ENCODE data around the gene FAM53B. TPM values are rescaled to one million over a fixed set of nuclear protein-coding genes. Genes with fewer than 3 reads are reported as not detected.

FAM53B gene
- total RNA-seq, 1 experiment from 2014 or later: 9.8 TPM

GRCh38 chr10:124601016-124601415, 143.2 kb downstream of the FAM53B start:
- Histone ChIP-seq H3K4me1 (replicated peaks; ENCODE audit: insufficient read depth) (no peaks in the 10 kb centered on the region), H3K36me3 (ENCODE audit: low read depth) (no peaks in the 10 kb centered on the region), H3K27me3 (ENCODE audit: insufficient read depth, low read depth) (no peaks in the 10 kb centered on the region), H3F3A (ENCODE audit: insufficient read depth, low read depth) (no peaks in the 10 kb centered on the region), H4K20me1 (ENCODE audit: insufficient read depth) (no peaks in the 10 kb centered on the region), H3K27ac (no peak overlapping the region), H3K9me3 (ENCODE audit: insufficient read depth, low read depth) (no peaks in the 10 kb centered on the region), H2AFZ (no peak overlapping the region), H3K4me2 (no peak overlapping the region), H3K9me2 (ENCODE audit: insufficient read depth) (no peaks in the 10 kb centered on the region), H3K79me2 (ENCODE audit: low read depth) (no peaks in the 10 kb centered on the region), H3K4me3 (no peak overlapping the region)
- ChIA-PET CTCF (no interaction called here), POLR2A (ENCODE audit: unreplicated experiment) (no interaction called here)
- no peak for TF ChIP-seq EZH2 (IDR thresholded peaks at IDR 0.05; ENCODE audit: low read depth)
- TF ChIP-seq, protein P1, sequence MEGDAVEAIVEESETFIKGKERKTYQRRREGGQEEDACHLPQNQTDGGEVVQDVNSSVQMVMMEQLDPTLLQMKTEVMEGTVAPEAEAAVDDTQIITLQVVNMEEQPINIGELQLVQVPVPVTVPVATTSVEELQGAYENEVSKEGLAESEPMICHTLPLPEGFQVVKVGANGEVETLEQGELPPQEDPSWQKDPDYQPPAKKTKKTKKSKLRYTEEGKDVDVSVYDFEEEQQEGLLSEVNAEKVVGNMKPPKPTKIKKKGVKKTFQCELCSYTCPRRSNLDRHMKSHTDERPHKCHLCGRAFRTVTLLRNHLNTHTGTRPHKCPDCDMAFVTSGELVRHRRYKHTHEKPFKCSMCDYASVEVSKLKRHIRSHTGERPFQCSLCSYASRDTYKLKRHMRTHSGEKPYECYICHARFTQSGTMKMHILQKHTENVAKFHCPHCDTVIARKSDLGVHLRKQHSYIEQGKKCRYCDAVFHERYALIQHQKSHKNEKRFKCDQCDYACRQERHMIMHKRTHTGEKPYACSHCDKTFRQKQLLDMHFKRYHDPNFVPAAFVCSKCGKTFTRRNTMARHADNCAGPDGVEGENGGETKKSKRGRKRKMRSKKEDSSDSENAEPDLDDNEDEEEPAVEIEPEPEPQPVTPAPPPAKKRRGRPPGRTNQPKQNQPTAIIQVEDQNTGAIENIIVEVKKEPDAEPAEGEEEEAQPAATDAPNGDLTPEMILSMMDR (conservative IDR thresholded peaks at IDR 0.05): no peak
- no TSS peak for BruUV-seq (replicated peaks)
- intact Hi-C loops (cut with micrococcal nuclease; ENCODE audit: unreplicated experiment): no loop called here
- no peak for DNase-seq

DNA sequence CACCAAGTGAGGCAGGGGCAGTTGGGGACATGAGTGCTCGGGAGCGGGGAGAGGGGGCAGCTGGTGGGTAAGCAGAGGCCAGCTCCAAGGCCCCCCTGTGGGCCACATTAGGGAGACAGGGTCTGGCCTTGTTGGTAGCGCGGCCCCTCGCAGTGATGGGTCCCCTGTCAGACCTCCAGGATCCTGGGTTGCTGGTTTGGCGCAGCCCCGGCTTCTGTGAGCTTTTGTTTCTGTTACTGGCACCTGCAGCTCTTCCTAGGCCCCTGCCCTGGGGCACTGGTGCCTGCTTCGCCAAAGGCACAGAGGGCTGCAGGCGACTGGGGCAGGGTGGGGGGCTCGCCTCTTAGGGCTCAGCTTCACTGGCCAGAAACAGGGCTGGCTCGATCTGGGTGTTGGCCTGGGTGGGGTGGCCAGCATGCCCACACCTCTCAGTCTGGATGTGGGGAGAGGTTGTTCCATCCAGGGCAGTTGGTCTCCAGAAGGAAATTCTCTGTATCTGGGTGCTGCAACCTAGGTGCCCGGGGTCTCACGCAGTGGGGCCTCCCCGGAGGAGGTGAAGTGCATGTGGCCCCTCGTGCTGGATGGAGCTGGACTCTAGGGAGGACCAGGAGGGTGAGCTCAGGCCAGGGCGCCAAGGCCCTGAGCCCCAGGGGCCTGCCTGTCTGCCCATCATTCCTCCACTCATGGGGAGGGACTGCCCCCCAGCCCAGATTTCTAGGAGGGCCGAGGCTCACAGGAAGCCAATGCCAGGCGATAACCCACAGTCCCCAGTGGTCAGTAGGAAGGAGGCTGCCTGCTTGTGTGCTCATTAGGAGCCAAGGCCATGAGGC, 143.9 kb downstream of the FAM53B start:
- no peaks in the 10 kb centered on the region for H3F3A ChIP-seq (ENCODE audit: insufficient read depth, low read depth)
- TF ChIP-seq, protein P1 (conservative IDR thresholded peaks at IDR 0.05): no peak
- no peak overlapping the region for H3K27ac ChIP-seq
- H3K79me2 ChIP-seq (ENCODE audit: low read depth): no peaks in the 10 kb centered on the region
- BruUV-seq (replicated peaks): no TSS peak
- no peak overlapping the region for H3K4me2 ChIP-seq
- no peaks in the 10 kb centered on the region for H4K20me1 ChIP-seq (ENCODE audit: insufficient read depth)
- H3K27me3 ChIP-seq (ENCODE audit: insufficient read depth, low read depth): no peaks in the 10 kb centered on the region
- intact Hi-C loops (cut with micrococcal nuclease; ENCODE audit: unreplicated experiment): no loop called here
- no peak overlapping the region for H3K4me3 ChIP-seq
- no peaks in the 10 kb centered on the region for H3K4me1 ChIP-seq (replicated peaks; ENCODE audit: insufficient read depth)
- DNase-seq: no peak
- ChIA-PET CTCF (no interaction called here), POLR2A (ENCODE audit: unreplicated experiment) (no interaction called here)
- H3K36me3 ChIP-seq (ENCODE audit: low read depth): no peaks in the 10 kb centered on the region
- H2AFZ ChIP-seq: no peak overlapping the region
- H3K9me2 ChIP-seq (ENCODE audit: insufficient read depth): no peaks in the 10 kb centered on the region
- no peaks in the 10 kb centered on the region for H3K9me3 ChIP-seq (ENCODE audit: insufficient read depth, low read depth)

- Histone ChIP-seq H3K36me3 (ENCODE audit: low read depth) (no peaks in the 10 kb centered on the region), H3K27me3 (ENCODE audit: insufficient read depth, low read depth) (no peaks in the 10 kb centered on the region), H3F3A (ENCODE audit: insufficient read depth, low read depth) (no peaks in the 10 kb centered on the region), H3K4me2 (no peak overlapping the region), H2AFZ (no peak overlapping the region), H3K27ac (no peak overlapping the region), H3K79me2 (ENCODE audit: low read depth) (no peaks in the 10 kb centered on the region), H3K9me3 (ENCODE audit: insufficient read depth, low read depth) (no peaks in the 10 kb centered on the region), H3K9me2 (ENCODE audit: insufficient read depth) (no peaks in the 10 kb centered on the region), H3K4me1 (replicated peaks; ENCODE audit: insufficient read depth) (no peaks in the 10 kb centered on the region), H3K4me3 (no peak overlapping the region), H4K20me1 (ENCODE audit: insufficient read depth) (no peaks in the 10 kb centered on the region)
- ChIA-PET POLR2A (ENCODE audit: unreplicated experiment) (no interaction called here), CTCF (no interaction called here)
- no TSS peak for BruUV-seq (replicated peaks)
- TF ChIP-seq, protein P1 (conservative IDR thresholded peaks at IDR 0.05): no peak
- no peak for TF ChIP-seq EZH2 (IDR thresholded peaks at IDR 0.05; ENCODE audit: low read depth)
- no peak for DNase-seq
- intact Hi-C loops (cut with micrococcal nuclease; ENCODE audit: unreplicated experiment): no loop called here
These were observed 144.6 kb downstream of the FAM53B start for GRCh38 chr10:124599588-124600050.
